H1 (cell line): ENCODE results near the gene MARK4. TPM values are rescaled to one million over a fixed set of nuclear protein-coding genes. Genes with fewer than 3 reads are reported as not detected.

Source experiments
- CTCF ChIA-PET: fragments of 300-600 bp; sonication (Branson Sonifier 250); formaldehyde crosslinking; loops from one replicate; lab custom pipeline; 2021; ENCODE audit not compliant: partially characterized antibody; lab: Charles Lee
- POLR2A ChIA-PET: fragments of 300-600 bp; sonication (Branson Sonifier 250); formaldehyde crosslinking; loops from one replicate; lab custom pipeline; 2021; ENCODE audit warnings: inconsistent platforms; ENCODE audit not compliant: partially characterized antibody; lab: Charles Lee
- DNase-seq, 2 experiments: peaks; one replicate each; pipeline versions ENCODE4 v3.0.0 to v3.0.0-alpha.2; 2010 to 2022; ENCODE audit warnings: low spot score in 2 of 2, low read depth in 1 of 2, mixed read lengths in 1 of 2
- FAIRE-seq: peaks from 2 replicates; lab custom pipeline; 2011; peaks lifted over from hg19 to GRCh38; lab: Jason Lieb, UNC
- H2AFZ ChIP-seq: 2 replicates; pipeline ENCODE4 v1.8.1; 2012; ENCODE audit warnings: low read length, inconsistent platforms
- H2AK5ac ChIP-seq: 2 replicates; pipeline ENCODE4 v1.6.1; 2013; ENCODE audit warnings: low read depth, low read length
- H2BK120ac ChIP-seq: replicated peaks from 2 replicates; pipeline ENCODE3; 2013; ENCODE audit warnings: low read depth, low read length, inconsistent platforms
- H2BK12ac ChIP-seq: 2 replicates; pipeline ENCODE4 v1.6.1; 2013; ENCODE audit warnings: low read depth, low read length
- H2BK15ac ChIP-seq: 2 replicates; pipeline ENCODE4 v1.6.1; 2013; ENCODE audit warnings: low read length
- H2BK20ac ChIP-seq: 2 replicates; pipeline ENCODE4 v1.6.1; 2013; ENCODE audit warnings: low read length
- H2BK5ac ChIP-seq: 2 replicates; pipeline ENCODE4 v1.6.1; 2013; ENCODE audit warnings: low read depth, low read length
- H3K14ac ChIP-seq: 2 replicates; pipeline ENCODE4 v1.6.1; 2013; ENCODE audit warnings: inconsistent platforms; ENCODE audit not compliant: insufficient read length
- H3K18ac ChIP-seq: 2 replicates; pipeline ENCODE4 v1.6.1; 2013; ENCODE audit warnings: low read length; ENCODE audit errors: extremely low read depth
- H3K23ac ChIP-seq: 2 replicates; pipeline ENCODE4 v1.6.1; 2013; ENCODE audit warnings: inconsistent platforms; ENCODE audit not compliant: insufficient read length
- H3K23me2 ChIP-seq: 2 replicates; pipeline ENCODE4 v1.6.1; 2013; ENCODE audit warnings: low read depth, low read length
- H3K27ac ChIP-seq: 2 replicates; pipeline ENCODE4 v1.6.1; 2011; ENCODE audit warnings: low read depth, low read length, inconsistent platforms
- H3K27me3 ChIP-seq, 4 experiments: replicated peaks in 1 of 4; 1 replicate in 1 of 4; 2 replicates in 3 of 4; pipeline versions ENCODE4 v1.6.1 to v1.8.1; 2011 to 2013; ENCODE audit warnings: low read length in 3 of 4, mild to moderate bottlenecking in 3 of 4, inconsistent platforms in 2 of 4, mixed read lengths in 2 of 4, moderate library complexity in 1 of 4; ENCODE audit not compliant: control insufficient read depth in 3 of 4, insufficient read depth in 3 of 4; ENCODE audit errors: extremely low read depth in 1 of 4
- H3K36me3 ChIP-seq, 4 experiments: 2 replicates each; pipeline versions ENCODE4 v1.6.1 to v1.8.1; 2011 to 2013; ENCODE audit warnings: mild to moderate bottlenecking in 4 of 4, low read length in 3 of 4, moderate library complexity in 2 of 4, control low read depth in 1 of 4, inconsistent platforms in 1 of 4; ENCODE audit not compliant: insufficient read depth in 4 of 4, control insufficient read depth in 2 of 4
- H3K4ac ChIP-seq: replicated peaks from 2 replicates; pipeline ENCODE3; 2013; ENCODE audit warnings: low read length, low read depth, mixed read lengths, inconsistent platforms; ENCODE audit not compliant: insufficient read length
- H3K4me1 ChIP-seq, 4 experiments: replicated peaks in 1 of 4; 1 replicate in 1 of 4; 2 replicates in 3 of 4; pipeline versions ENCODE4 v1.6.1 to v1.8.1; 2011 to 2013; ENCODE audit warnings: low read length in 3 of 4, inconsistent platforms in 2 of 4, mixed read lengths in 1 of 4; ENCODE audit not compliant: insufficient read depth in 4 of 4, control insufficient read depth in 3 of 4
- H3K4me2 ChIP-seq, 2 experiments: 2 replicates each; pipeline versions ENCODE4 v1.6.1 to v1.8.1; 2011 to 2013; ENCODE audit warnings: low read depth in 2 of 2, low read length in 2 of 2, control low read depth in 1 of 2, inconsistent platforms in 1 of 2, mild to moderate bottlenecking in 1 of 2; ENCODE audit not compliant: insufficient read depth in 1 of 2
- H3K4me3 ChIP-seq, 4 experiments: fragments of 200-600, 300-600 bp in 1 of 4; sonication (generic), shearing (Covaris generic), sonication (Bioruptor Twin) in 1 of 4; 2 replicates each; pipeline versions ENCODE4 v1.5.1 to v1.8.1; 2011 to 2016; ENCODE audit warnings: low read length in 4 of 4, low read depth in 3 of 4, control low read depth in 2 of 4, inconsistent platforms in 2 of 4, mild to moderate bottlenecking in 2 of 4, mixed read lengths in 1 of 4, moderate library complexity in 1 of 4; ENCODE audit not compliant: insufficient read depth in 2 of 4; ENCODE audit errors: extremely low read depth in 1 of 4
- H3K56ac ChIP-seq: replicated peaks from 2 replicates; pipeline ENCODE3; 2013; ENCODE audit warnings: low read depth, mild to moderate bottlenecking, mixed read lengths, low read length, inconsistent platforms; ENCODE audit not compliant: insufficient read length
- H3K79me1 ChIP-seq: 2 replicates; pipeline ENCODE4 v1.6.1; 2013; ENCODE audit warnings: low read depth, low read length, control low read depth
- H3K79me2 ChIP-seq, 2 experiments: 2 replicates each; pipeline versions ENCODE4 v1.6.1 to v1.8.1; 2012 to 2013; ENCODE audit warnings: low read length in 2 of 2, mild to moderate bottlenecking in 2 of 2, inconsistent platforms in 1 of 2; ENCODE audit not compliant: insufficient read depth in 2 of 2, control insufficient read depth in 1 of 2
- H3K9ac ChIP-seq, 4 experiments: replicated peaks in 1 of 4; 1 replicate in 1 of 4; 2 replicates in 3 of 4; pipeline versions ENCODE4 v1.6.1 to v1.8.1; 2011 to 2013; ENCODE audit warnings: low read depth in 3 of 4, low read length in 3 of 4, control low read depth in 2 of 4, mild to moderate bottlenecking in 2 of 4, moderate library complexity in 2 of 4, inconsistent platforms in 1 of 4; ENCODE audit errors: extremely low read depth in 1 of 4
- H3K9me3 ChIP-seq, 2 experiments: 2 replicates each; pipeline versions ENCODE4 v1.6.1 to v1.8.1; 2012 to 2013; ENCODE audit warnings: mild to moderate bottlenecking in 2 of 2, moderate library complexity in 2 of 2, control low read depth in 1 of 2, inconsistent platforms in 1 of 2, low read depth in 1 of 2, low read length in 1 of 2, mixed read lengths in 1 of 2; ENCODE audit not compliant: insufficient read depth in 2 of 2
- H4K20me1 ChIP-seq, 2 experiments: replicated peaks in 1 of 2; 2 replicates each; pipeline versions ENCODE3 to v1.8.1; 2011 to 2013; ENCODE audit warnings: inconsistent platforms in 2 of 2, low read length in 2 of 2, mild to moderate bottlenecking in 1 of 2; ENCODE audit not compliant: insufficient read depth in 2 of 2, control insufficient read depth in 1 of 2
- H4K5ac ChIP-seq: 2 replicates; pipeline ENCODE4 v1.6.1; 2013; ENCODE audit warnings: low read length, low read depth, mixed read lengths, inconsistent platforms; ENCODE audit not compliant: insufficient read length
- H4K8ac ChIP-seq: 2 replicates; pipeline ENCODE4 v1.8.0; 2013; ENCODE audit warnings: mild to moderate bottlenecking, moderate library complexity, low read length, inconsistent platforms; ENCODE audit not compliant: insufficient read depth; ENCODE audit errors: extremely low read depth
- H4K91ac ChIP-seq: replicated peaks from 2 replicates; pipeline ENCODE3; 2013; ENCODE audit warnings: low read length, mixed read lengths, inconsistent platforms; ENCODE audit not compliant: insufficient read length
- RFX5 ChIP-seq: IDR thresholded peaks from 2 replicates; pipeline ENCODE4 v1.6.1; 2011; ENCODE audit warnings: low read depth, low read length, improper control_type of control experiment, borderline replicate concordance
- WGBS, 2 experiments: shearing (Covaris generic) in 1 of 2; methylation state at CpG; one replicate each; pipeline versions ENCODE4 v1.1.6 to v1.1.7; 2013 to 2015; ENCODE audit warnings: low lambda C conversion rate in 2 of 2, mixed read lengths in 2 of 2, inconsistent platforms in 1 of 2, low coverage in 1 of 2, missing lambda C conversion rate in 1 of 2; ENCODE audit not compliant: insufficient replicate concordance in 2 of 2, insufficient coverage in 1 of 2, insufficient read length in 1 of 2; ENCODE audit errors: extremely low coverage in 1 of 2, missing lambda C conversion rate in 1 of 2; 5-methylcytosine and 5-hydroxymethylcytosine counted together
- polyA plus RNA-seq, 7 experiments: library from polyadenylated mRNA; depleted of rRNA in 3 of 7; stranded (reverse) in 5 of 7; unstranded in 2 of 7; fragments of >200 nt in 5 of 7; fragments of 200-250 nt in 2 of 7; gene quantifications; 1 replicate in 5 of 7; 2 replicates in 1 of 7; 4 replicates in 1 of 7; pipeline versions ENCODE4 v1.2.1 to v1.2.3, GENCODE V29; 2011 to 2013; ENCODE audit warnings: missing spikeins in 2 of 7, mixed read lengths in 2 of 7
- total RNA-seq: library from RNA; stranded (reverse); fragmentation: NEBNext Ultra II Directional; extraction: Animal tissue kit (Norgen Biotek cat#: 25700); gene quantifications from 2 replicates; pipeline ENCODE4 v1.2.1, GENCODE V29; 2021
- TF ChIP-seq, protein P1 (sequence below), 3 experiments: IDR thresholded peaks; 1 replicate in 2 of 3; 2 replicates in 1 of 3; pipeline versions ENCODE4 v1.5.1 to v1.6.1; 2011; ENCODE audit warnings: low read length in 3 of 3, mild to moderate bottlenecking in 3 of 3, inconsistent platforms in 2 of 3, low read depth in 1 of 3, moderate library complexity in 1 of 3; ENCODE audit not compliant: insufficient read depth in 1 of 3; ENCODE audit errors: control extremely low read depth in 1 of 3

MARK4 gene
- total and polyA plus RNA-seq, 2 of the 8 experiments (the other 6 are each of a cell fraction or from before 2014, with no cell fraction given), result 12.3 to 49.8 TPM

DNA sequence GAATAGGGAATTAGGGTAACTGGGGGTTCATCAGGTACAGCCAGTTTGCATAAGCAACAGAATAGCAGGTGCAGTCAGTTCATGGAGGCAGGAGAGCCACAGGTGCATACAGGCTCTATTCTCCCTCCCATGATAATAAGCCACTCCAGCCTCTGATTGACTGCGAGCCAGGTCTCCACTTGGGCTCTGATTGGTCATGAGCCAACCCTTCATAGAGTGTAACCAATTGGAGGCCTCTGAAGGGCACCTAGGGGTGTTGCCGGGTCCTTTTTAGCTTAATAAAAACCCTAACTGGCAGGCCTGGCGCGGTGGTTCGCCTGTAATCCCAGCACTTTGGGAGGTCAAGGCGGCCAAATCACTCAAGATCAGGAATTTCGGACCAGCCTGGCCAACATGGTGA, 80.3 kb downstream of the MARK4 start:
- no peak overlapping the region for H2BK5ac ChIP-seq
- no peaks in the 10 kb centered on the region for H3K27me3 ChIP-seq
- H3K23me2 ChIP-seq, result no peaks in the 10 kb centered on the region
- H3K27ac ChIP-seq, result no peak overlapping the region
- H2BK120ac ChIP-seq, result no peak overlapping the region
- H3K14ac ChIP-seq, result no peak overlapping the region
- FAIRE-seq (no peak), DNase-seq (no peak)
- H3K79me1 ChIP-seq, result no peaks in the 10 kb centered on the region
- no peaks in the 10 kb centered on the region for H3K9me3 ChIP-seq
- WGBS, 2 experiments, result 89% methylated on average over 7 of the region's 7 CpGs; no CpG with 5 or more reads in 1 of the 2 experiments
- no peak overlapping the region for H3K23ac ChIP-seq
- H2AFZ ChIP-seq, result no peak overlapping the region
- H3K9ac ChIP-seq, result no peak overlapping the region
- TF ChIP-seq, protein P1, sequence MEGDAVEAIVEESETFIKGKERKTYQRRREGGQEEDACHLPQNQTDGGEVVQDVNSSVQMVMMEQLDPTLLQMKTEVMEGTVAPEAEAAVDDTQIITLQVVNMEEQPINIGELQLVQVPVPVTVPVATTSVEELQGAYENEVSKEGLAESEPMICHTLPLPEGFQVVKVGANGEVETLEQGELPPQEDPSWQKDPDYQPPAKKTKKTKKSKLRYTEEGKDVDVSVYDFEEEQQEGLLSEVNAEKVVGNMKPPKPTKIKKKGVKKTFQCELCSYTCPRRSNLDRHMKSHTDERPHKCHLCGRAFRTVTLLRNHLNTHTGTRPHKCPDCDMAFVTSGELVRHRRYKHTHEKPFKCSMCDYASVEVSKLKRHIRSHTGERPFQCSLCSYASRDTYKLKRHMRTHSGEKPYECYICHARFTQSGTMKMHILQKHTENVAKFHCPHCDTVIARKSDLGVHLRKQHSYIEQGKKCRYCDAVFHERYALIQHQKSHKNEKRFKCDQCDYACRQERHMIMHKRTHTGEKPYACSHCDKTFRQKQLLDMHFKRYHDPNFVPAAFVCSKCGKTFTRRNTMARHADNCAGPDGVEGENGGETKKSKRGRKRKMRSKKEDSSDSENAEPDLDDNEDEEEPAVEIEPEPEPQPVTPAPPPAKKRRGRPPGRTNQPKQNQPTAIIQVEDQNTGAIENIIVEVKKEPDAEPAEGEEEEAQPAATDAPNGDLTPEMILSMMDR (IDR thresholded peaks at IDR 0.05; ENCODE audit: control extremely low read depth in 1 of 3, insufficient read depth in 1 of 3, low read depth in 1 of 3, low read length in 3 of 3), result no peak
- TF ChIP-seq RFX5, result 0 out of 2 replicates have a peak, but pooled peaks have one; percentile 35
- H2AK5ac ChIP-seq, result no peak overlapping the region
- H2BK15ac ChIP-seq, result no peak overlapping the region
- no peak overlapping the region for H4K91ac ChIP-seq
- no peak overlapping the region for H3K4me2 ChIP-seq
- H2BK12ac ChIP-seq, result no peak overlapping the region
- no peak overlapping the region for H3K4ac ChIP-seq
- H4K8ac ChIP-seq, result no peak overlapping the region
- H3K4me3 ChIP-seq, result no peak overlapping the region
- CTCF ChIA-PET, result interaction anchor here (0.8 kb wide), 2 partner anchors 128 to 171 kb away, joined by 3 read pairs; no protein-coding TSS in a partner anchor
- H3K56ac ChIP-seq, result no peak overlapping the region
- POLR2A ChIA-PET, result interaction anchor here (0.5 kb wide), 1 partner anchor 451 kb away, joined by 3 read pairs; no protein-coding TSS in a partner anchor
- H3K18ac ChIP-seq, result no peak overlapping the region
- H2BK20ac ChIP-seq, result no peak overlapping the region
- H3K36me3 ChIP-seq, result no peaks in the 10 kb centered on the region
- no peaks in the 10 kb centered on the region for H4K20me1 ChIP-seq
- no peaks in the 10 kb centered on the region for H3K79me2 ChIP-seq
- no peak overlapping the region for H4K5ac ChIP-seq
- H3K4me1 ChIP-seq, result no peaks in the 10 kb centered on the region; a peak in 1 of 7 replicates
